Measurements from ENCODE around the gene ENTPD1.
"Not testable (repeated sequence)": the region's sequence is repeated elsewhere in the genome, so short reads cannot be mapped to it uniquely, and the experiment has no call there.

GRCh38 chr10:95916039-95916438 is 160.1 kb downstream of the ENTPD1 start:
- TF ChIP-seq EZH2 (IDR thresholded peaks at IDR 0.05; ENCODE audit: low read length) = not testable (repeated sequence)
- TF ChIP-seq, protein P1, sequence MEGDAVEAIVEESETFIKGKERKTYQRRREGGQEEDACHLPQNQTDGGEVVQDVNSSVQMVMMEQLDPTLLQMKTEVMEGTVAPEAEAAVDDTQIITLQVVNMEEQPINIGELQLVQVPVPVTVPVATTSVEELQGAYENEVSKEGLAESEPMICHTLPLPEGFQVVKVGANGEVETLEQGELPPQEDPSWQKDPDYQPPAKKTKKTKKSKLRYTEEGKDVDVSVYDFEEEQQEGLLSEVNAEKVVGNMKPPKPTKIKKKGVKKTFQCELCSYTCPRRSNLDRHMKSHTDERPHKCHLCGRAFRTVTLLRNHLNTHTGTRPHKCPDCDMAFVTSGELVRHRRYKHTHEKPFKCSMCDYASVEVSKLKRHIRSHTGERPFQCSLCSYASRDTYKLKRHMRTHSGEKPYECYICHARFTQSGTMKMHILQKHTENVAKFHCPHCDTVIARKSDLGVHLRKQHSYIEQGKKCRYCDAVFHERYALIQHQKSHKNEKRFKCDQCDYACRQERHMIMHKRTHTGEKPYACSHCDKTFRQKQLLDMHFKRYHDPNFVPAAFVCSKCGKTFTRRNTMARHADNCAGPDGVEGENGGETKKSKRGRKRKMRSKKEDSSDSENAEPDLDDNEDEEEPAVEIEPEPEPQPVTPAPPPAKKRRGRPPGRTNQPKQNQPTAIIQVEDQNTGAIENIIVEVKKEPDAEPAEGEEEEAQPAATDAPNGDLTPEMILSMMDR (optimal IDR thresholded peaks at IDR 0.05 in 1 of 3, IDR thresholded peaks at IDR 0.05 in 1 of 3, conservative IDR thresholded peaks at IDR 0.05 in 1 of 3; ENCODE audit: extremely low read depth in 1 of 3, insufficient read depth in 2 of 3, low read length in 3 of 3) = not testable (repeated sequence)

Measured in keratinocyte (primary cell).